HG03442 (cell line): ENCODE measurements around the gene SF3B1.
"Not testable (repeated sequence)": the region's sequence is repeated elsewhere in the genome, so short reads cannot be mapped to it uniquely, and the experiment has no call there.

Experiments
- ATAC-seq: cut with Tn5 transposase; IDR thresholded peaks from one replicate; pipeline ENCODE4 v1.9.1; 2021; ENCODE audit warnings: mild to moderate bottlenecking, moderate library complexity; ENCODE audit not compliant: unreplicated experiment

The SF3B1 gene

DNA sequence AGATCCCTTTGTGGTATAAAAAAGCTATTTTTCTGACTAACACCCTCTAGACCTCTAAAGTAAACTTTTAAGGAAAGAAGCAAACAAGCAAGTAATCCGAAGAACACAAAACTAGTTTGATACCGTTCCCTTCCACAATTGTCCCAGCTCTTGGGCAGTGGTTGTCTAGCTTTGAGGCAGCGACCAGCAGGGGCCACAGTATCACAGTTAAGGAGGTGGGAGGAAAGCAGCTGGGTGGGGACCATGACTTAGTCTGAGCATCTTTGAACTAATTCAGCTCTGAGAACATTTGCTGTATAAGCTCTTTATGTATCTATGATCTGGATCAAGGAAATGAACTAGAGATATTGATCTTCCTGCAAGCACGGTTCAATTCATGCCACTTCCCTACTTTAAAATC lies 51.0 kb downstream of the SF3B1 start:
- ATAC-seq = no peak

DNA sequence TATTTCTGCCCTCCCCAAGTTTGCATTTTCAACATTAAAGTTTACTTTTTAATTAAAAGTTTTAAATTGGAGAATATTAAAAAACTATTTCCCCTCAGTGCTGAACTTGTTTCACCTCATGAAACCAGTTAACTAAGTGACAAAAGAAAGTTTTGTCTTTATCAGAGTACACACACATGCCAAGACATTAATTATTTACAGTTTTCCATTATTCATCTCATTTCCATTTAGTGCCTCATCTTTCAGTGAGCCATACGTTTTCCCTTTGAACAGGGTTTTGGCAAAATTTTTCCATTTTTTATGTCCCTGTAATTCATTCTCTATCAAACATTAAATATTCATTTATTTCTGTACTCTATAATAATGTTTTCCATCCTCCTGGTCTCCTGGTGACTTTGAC lies 53.2 kb downstream of the SF3B1 start:
- ATAC-seq = no peak

DNA sequence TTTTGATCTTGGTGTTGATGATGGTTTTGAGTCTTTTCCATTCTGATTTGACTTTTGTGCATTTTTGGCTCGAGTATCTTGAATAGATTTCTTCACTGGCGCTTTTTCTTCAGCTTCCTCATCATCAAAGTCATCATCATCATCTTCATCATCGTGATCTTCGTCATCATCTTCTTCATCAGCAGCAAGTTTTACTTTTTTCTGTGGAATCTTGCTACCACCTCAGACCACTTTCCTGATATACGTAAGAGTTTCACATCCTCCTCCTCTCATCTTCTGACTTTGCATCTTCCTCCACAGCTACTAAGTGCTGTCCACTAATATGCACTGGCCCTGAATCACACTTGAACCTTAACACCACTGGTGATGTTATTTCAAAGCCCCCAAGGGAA lies 54.9 kb downstream of the SF3B1 start:
- ATAC-seq = not testable (repeated sequence)

DNA sequence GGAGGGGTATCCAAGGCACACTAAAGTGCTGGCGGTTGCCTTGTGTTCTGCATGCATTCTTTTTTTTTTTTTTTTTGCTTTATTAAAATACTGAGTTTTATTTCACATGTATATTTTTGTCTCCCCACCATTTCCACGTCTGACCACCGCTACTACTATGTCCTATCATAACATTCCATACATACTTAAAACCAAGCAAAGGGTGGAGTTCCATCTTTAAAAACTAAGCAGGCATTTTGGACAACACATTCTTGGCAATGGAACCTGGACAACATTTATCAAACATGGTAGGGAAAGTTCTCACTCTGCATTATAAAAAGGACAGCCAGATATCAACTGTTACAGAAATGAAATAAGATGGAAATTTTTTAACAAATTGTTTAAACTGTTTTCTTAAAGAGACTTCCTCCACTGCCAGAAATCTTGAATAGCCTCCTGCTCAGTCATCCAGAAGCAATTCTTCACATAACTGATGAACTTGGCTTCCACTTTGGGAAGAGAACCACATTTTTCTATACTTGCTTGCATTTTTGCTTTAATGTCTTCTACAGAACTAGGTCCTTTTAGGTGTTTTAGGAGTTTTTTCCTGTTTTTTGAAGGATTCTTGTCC lies 55.4 kb downstream of the SF3B1 start:
- ATAC-seq = not testable (repeated sequence)

DNA sequence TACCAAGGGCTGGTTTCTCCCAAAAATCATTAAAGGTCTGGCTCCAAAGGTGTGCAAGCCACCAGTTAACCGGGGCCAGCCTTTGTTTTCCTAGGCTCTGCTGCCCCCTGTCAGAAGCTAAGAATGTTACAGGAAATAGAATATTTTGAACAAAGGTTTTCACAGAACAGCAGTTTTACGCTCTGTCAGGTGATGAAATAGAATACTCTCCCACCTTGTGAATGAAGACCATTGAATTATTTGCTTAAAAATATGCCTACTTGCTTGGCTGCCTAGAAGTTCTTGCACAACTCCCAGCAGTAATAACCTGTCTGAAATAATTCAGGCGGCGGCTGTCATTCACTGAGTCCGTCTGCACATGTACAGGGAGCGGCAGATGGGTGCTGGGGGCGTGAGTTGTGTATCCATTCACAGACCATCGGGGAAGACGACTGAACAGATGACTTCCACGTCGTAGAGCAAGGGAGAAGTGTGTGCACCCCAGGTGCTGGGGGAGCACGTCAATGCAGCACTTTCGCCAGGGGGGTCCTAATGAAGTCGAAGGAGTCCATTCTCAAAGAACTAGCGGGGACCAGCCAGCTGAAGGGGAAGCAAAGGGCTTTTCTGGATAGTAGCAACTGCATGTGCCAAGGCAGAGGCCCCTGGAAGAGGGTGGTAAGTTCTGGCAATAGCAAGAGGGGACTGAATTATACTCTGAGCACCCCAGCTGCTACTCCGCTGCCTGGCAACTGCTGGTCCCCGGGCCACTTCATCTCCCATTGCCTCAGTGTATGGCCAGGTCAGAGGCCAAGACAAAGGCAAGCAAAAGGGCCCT lies 56.1 kb downstream of the SF3B1 start:
- no peak for ATAC-seq

DNA sequence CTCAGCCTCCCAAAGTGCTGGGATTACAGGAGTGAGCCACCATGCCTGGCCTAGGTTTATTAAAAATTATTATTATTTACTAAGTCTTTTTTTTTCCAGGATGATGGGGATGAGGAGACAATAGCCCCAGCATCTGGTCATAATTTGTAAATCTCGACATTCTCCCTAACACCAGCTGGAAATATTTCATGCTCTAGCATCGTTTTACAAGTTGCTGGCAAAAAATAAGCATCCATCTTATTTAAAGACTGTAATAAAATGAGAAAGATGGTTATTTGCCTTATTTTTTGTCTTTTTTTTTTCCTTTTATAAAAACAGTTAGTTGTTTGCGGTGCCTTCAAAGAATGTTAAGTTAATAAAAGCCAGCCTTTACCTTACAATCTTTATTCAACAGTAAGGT lies 56.7 kb downstream of the SF3B1 start:
- no peak for ATAC-seq

DNA sequence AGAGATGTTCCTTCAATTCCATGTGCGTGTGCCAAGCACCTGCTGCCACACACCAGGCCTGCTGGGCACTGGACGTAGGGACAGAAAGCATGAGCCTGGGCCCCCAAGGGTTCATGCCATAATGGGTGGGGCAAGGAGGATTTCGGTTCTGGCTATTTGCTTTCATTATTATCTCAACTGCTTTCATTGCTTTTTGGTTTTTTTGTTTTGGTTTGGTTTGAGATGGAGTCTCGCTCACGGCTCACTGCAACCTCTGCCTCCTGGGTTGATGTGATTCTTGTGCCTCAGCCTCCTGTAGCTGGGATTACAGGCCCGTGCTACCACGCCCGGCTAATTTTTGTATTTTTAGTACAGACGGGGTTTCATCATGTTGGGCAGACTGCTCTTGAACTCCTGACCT lies 57.2 kb downstream of the SF3B1 start:
- ATAC-seq = no peak

DNA sequence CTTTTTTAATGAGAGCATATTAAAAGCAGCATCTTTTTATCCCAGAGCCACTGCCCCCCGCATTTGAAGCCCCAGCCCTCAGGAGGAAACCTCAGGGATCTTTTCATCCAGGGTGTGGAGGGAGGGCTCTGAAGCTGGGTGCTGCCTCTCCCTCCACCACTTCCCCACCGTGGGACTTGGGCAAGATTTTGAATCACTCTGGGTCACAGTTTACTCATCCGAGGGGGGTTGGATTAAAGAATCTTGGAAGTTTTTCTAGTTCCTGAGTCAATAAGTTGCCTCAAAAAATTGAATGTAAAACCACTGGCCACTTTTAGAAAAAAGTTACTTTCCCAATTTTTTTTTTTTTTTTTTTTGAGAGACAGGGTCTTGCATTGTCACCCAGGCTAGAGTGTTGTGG lies 62.2 kb downstream of the SF3B1 start:
- no peak for ATAC-seq

DNA sequence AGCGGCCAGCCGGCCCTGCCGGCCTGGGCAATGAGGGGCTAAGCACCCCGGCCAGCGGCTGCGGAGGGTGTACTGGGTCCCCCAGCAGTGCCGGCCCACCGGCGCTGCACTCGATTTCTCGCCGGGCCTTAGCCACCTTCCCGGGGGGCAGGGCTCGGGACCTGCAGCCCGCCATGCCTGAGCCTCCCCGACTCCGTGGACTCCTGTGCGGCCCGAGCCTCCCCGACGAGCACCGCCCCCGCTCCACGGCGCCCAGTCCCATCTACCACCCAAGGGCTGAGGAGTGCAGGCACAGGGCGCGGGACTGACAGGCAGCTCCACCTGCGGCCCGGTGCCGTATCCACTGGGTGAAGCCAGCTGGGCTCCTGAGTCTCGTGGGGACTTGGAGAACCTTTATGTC lies 64.2 kb downstream of the SF3B1 start:
- ATAC-seq = not testable (repeated sequence)

DNA sequence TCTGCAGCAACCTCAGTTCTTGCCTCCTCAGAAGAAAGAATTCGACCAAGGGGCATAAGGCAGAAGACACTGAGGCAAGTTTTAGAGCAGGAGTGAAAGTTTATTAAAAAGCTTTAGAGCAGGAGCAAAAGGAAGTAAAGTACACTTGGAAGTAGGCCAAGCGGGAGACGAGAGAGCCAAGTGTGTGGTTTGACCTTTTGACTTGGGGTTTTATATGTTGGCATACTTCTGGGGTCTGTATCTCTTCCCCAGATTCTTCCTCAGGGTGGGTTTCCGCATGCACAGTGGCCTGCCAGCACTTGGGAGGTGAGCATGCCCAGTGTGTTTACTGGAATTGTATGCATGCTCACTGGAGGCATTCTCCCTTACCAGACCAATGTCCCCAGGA lies 64.9 kb downstream of the SF3B1 start:
- ATAC-seq = no peak

DNA sequence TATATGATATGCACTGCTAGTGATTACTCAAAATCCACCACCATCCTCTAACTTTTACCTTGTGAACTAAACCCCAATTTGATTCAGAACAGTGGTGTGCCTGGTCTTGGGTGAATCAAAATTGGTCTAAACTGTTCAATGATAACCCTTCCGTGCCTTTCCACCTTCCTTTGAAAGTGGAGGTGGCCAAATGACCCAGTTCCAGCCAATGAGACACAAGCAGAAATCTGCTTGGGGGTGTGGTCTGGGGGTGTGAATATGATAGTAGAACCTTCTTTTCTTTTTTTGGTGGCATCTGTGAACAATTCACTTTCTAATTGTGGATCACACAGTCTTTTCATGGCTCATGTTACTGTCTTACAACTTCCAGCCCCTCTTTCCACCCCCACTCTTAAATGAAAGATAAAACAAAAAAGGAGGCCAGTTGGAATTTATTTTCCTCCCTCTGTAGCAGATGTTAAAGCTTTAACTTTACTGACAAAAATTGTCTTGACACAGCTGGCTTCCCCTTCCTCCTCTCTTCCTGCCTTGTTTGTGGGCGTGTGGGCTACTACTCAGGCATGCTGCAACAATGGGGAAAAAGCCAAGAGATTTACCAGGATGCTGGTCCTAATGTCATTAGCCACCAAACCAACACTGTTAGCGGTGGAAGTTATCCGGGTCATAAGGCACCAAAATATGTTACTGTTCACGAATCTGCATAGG lies 65.4 kb downstream of the SF3B1 start:
- ATAC-seq = no peak

DNA sequence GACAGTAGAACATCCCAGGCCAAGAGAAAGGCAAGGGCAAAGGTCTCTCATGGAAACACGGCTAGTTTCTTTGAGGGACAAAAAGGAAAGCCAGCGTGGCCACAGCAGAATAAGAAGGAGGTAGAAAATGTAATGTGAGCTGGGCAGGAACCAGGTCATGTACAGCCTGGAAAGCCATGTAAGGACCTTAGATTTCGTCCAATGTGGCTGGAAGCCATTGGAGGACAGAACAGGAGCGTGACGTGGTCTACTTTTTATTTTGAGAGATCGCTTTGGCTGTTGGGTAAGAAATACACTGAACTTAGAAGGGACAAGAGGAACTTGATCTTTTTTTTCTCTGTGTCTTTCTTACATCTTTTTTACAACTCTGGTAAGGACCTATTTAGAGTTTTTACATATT lies 66.4 kb downstream of the SF3B1 start:
- ATAC-seq = no peak

DNA sequence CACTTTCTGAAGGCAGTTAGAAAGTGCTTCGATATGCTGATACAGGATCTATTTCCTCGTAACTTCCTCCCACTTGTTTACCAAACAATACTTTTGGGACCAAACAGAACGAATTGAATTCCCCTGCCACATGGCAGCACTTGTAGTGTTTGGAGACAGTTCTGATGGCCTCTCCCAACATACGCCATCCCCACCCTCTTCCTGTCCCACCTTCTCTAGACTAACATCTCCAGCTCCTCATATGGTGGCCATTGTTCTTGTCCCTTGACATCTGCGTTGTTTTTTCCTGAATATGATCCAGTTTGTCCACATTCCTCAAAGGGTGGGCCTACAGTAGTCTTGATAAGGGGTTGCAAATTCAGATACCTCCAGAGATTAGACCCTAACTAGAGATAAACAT lies 70.8 kb downstream of the SF3B1 start:
- ATAC-seq = no peak

DNA sequence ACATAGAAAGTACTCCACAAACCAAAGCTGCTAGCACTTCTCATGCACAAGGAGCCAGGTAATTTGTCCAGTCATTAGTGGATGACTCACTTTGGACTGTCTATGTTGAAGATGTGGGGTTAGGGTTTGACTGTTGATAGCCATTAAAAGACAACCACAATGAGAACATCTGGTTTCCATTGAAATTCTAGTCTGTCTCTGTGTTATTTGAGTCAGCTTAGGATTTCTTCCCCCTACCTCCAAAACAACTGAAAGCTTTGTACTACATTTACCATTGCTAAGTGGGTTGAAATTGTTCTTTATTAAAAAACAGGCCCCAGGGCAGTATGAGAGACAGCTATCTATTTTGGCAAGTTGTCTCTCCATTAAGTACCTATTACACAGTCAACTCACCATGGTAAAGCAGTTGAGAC lies 74.1 kb downstream of the SF3B1 start:
- peak; percentile 70 for ATAC-seq

DNA sequence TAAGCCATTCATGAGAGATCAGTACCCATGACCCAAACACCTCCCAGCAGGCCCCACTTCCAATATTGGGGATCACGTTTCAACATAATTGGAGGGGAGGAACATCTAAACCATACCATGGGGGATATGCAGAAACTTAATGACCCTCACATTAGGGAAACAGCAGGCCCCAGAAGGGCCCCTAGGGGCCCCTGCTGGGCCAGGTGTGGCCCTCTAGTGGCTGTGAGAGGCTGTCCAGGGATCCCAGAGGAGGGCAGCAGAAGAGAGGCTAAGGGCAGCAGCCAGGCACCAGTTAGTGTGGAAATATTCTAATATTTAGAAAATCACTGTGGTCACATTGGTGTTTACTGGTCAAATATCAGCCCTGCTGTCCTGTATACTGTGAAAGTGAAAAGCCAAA lies 75.0 kb downstream of the SF3B1 start:
- no peak for ATAC-seq

DNA sequence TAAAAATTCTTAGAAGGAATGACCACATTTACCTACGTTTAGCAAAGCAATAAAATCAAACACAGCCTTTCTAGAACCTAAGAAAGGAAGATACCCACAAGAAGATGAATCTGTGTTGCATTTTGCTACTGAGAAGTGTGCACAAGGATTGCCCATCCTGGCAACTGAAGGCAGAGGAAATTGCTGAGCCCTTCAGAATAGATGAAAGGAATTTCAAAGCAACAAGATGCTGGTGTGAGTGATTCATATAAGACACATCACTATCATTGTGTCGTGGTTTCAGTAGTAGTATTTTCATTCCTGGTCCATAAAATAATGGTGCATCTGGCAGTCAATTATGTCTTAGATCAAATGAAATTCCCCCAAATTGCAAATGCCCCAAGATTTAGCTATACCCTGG lies 75.9 kb downstream of the SF3B1 start:
- ATAC-seq = no peak

DNA sequence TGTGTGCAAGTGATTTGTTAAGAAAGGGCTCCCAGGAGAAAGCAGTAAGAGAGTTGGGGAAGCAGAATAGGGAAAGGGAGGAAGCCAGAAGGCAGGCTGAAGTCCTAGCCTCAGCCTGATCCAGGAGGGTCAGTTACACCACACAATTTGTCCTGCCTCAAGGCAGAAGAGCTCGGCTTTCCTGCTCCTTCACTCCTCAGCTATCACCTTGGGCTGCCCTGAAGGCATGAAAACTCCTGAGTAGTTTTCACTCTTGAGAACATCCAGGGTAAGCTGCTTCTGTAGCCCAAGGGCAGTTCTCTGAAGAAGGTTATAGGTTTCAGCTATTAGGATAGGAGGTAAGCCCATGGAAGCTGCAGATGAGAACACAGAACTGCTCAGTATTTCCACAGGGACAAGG lies 76.8 kb downstream of the SF3B1 start:
- no peak for ATAC-seq

DNA sequence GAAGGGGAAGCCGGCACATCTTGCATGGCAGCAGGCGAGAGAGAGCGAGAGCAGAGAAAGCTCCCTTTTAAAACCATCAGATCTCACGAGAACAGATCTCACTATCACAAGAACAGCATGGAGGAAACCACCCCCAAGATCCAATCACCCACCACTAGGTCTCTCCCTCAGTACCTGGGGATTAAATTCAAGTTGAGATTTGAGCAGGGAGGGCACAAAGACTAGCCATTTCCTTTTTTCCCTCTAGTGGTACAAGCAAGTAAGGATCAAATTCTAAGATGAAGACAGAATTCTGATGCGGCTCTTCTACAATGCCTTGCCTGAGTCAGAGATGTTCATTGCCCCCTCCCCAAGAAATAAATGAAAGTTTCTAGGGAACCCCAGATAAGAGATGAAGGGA lies 78.7 kb downstream of the SF3B1 start:
- no peak for ATAC-seq

DNA sequence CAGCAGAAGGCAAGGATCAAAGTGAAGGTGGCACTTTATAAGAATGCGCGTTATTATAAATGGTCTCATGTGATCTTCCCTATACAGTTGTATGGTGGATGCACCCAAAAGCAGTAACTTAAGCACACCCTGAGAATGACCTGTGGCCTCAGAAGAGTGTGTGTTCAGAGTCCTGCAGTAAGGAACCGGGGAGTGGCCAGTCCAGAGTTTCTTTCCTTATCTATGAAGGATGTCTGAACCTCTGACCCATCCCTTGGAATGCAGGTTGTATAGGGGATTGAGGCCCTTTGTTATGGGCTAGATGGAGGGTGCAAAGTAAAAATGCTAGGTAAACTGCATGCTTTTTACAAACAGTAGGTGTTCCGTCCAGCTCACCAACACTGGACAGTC lies 80.7 kb downstream of the SF3B1 start:
- no peak for ATAC-seq

DNA sequence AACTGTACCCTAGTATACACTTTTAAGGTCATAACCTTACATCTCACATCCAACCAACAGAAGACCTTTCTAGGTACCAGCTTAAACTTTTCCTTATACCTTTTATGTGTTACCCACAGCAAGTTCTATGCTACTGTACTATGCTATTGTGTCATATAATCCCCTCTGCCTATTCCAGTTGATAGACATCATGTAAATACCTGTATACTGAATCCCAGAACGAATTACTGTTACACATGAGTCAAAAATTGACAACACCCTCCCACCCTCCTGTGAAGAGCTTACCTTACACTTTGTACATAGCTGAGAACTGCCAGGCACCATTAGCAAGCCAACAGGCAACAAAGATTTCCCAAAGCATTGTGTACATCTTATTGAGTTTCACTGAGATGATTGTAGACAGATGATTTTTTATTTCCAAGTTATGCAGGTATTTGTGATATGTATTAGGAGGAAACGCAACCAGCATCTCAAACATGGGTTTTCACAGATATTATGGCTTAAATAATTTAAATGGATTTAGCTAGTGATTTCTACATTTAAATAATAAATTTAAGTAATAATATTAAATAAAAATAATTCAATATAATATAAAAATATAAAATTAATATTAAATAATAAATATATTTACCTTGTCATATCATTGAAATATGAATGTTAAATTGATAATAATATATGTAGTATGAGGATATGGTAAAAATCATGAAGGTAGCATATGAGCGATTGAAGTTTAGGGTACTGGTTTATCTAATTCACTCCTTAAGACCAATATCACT lies 81.2 kb downstream of the SF3B1 start:
- no peak for ATAC-seq

DNA sequence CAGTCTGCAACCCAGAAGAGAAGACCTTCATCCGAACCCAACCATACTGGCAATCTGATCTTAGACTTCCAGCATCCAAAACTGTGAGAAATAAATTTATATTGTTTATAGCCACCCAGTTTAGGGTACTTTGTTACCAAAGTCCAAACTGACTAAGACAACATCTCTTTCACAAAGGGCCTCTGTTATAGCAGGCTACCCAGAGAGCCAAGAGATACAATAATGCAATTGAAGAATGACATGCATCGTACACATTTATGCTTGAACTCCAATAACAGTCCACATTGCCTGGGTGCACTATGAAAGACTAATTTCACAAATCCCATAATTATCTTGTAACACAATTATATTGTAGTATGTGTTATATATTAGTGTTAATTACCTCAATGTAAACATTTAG lies 85.1 kb downstream of the SF3B1 start:
- no peak for ATAC-seq
